Keratinocyte (primary cell): Measurements from ENCODE around the gene SSTR3.

ENCODE experiments used
- EZH2 ChIP-seq: IDR thresholded peaks from one replicate; pipeline ENCODE4 v1.6.1; 2012; ENCODE audit warnings: inconsistent platforms, mild to moderate bottlenecking, low read length, moderate library complexity
- TF ChIP-seq, protein P1 (sequence below), 3 experiments: IDR thresholded peaks in 1 of 3; conservative IDR thresholded peaks in 1 of 3; optimal IDR thresholded peaks in 1 of 3; 2 replicates in 2 of 3; 3 replicates in 1 of 3; pipeline versions ENCODE3 to v1.5.1; 2011; ENCODE audit warnings: low read length in 3 of 3, mild to moderate bottlenecking in 3 of 3, moderate library complexity in 2 of 3, control low read depth in 1 of 3, inconsistent platforms in 1 of 3; ENCODE audit not compliant: insufficient read depth in 2 of 3; ENCODE audit errors: extremely low read depth in 1 of 3

- TF ChIP-seq, protein P1, sequence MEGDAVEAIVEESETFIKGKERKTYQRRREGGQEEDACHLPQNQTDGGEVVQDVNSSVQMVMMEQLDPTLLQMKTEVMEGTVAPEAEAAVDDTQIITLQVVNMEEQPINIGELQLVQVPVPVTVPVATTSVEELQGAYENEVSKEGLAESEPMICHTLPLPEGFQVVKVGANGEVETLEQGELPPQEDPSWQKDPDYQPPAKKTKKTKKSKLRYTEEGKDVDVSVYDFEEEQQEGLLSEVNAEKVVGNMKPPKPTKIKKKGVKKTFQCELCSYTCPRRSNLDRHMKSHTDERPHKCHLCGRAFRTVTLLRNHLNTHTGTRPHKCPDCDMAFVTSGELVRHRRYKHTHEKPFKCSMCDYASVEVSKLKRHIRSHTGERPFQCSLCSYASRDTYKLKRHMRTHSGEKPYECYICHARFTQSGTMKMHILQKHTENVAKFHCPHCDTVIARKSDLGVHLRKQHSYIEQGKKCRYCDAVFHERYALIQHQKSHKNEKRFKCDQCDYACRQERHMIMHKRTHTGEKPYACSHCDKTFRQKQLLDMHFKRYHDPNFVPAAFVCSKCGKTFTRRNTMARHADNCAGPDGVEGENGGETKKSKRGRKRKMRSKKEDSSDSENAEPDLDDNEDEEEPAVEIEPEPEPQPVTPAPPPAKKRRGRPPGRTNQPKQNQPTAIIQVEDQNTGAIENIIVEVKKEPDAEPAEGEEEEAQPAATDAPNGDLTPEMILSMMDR (optimal IDR thresholded peaks at IDR 0.05 in 1 of 3, IDR thresholded peaks at IDR 0.05 in 1 of 3, conservative IDR thresholded peaks at IDR 0.05 in 1 of 3; ENCODE audit: extremely low read depth in 1 of 3, insufficient read depth in 2 of 3, low read length in 3 of 3), result no peak
- TF ChIP-seq EZH2, result no peak
Measured at GRCh38 chr22:37211866-37212173, 457 bp downstream of the SSTR3 start.
